Endodermal cell (in vitro differentiated cells): Measurements from ENCODE around the gene POC1B. TPM values are rescaled to one million over a fixed set of nuclear protein-coding genes. Genes with fewer than 3 reads are reported as not detected.

Experiments
- DNase-seq: peaks from one replicate; pipeline ENCODE4 v3.0.0-alpha.2; 2017
- H3K27ac ChIP-seq: 2 replicates; pipeline ENCODE4 v1.5.1; 2013; ENCODE audit warnings: mild to moderate bottlenecking, low read depth, low read length, moderate library complexity
- H3K27me3 ChIP-seq: 2 replicates; pipeline ENCODE4 v1.6.1; 2013; ENCODE audit warnings: mild to moderate bottlenecking, low read length, moderate library complexity; ENCODE audit not compliant: insufficient read depth, control insufficient read depth, poor library complexity, severe bottlenecking
- H3K36me3 ChIP-seq: 2 replicates; pipeline ENCODE4 v1.7.0; 2013; ENCODE audit warnings: mild to moderate bottlenecking, low read length, moderate library complexity; ENCODE audit not compliant: control insufficient read depth, insufficient read depth
- H3K4me1 ChIP-seq: one replicate; pipeline ENCODE4 v1.7.0; 2013; ENCODE audit warnings: low read length; ENCODE audit not compliant: control insufficient read depth, insufficient read depth
- H3K4me3 ChIP-seq: 2 replicates; pipeline ENCODE4 v1.5.1; 2013; ENCODE audit warnings: mild to moderate bottlenecking, low read length, moderate library complexity
- H3K9ac ChIP-seq: 2 replicates; pipeline ENCODE4 v1.6.1; 2013; ENCODE audit warnings: mild to moderate bottlenecking, low read length, moderate library complexity; ENCODE audit not compliant: poor library complexity, severe bottlenecking; ENCODE audit errors: extremely low read depth
- H3K9me3 ChIP-seq: 2 replicates; pipeline ENCODE4 v1.6.1; 2013; ENCODE audit warnings: mild to moderate bottlenecking, low read length, moderate library complexity; ENCODE audit not compliant: control insufficient read depth
- H3K27ac Mint-ChIP-seq: 2 replicates; pipeline ENCODE4 v1.8.0; 2020; ENCODE audit warnings: mixed read lengths
- H3K27me3 Mint-ChIP-seq: 2 replicates; pipeline ENCODE4 v1.8.0; 2021; ENCODE audit warnings: mild to moderate bottlenecking, mixed read lengths; ENCODE audit not compliant: insufficient read depth
- H3K36me3 Mint-ChIP-seq: 2 replicates; pipeline ENCODE4 v1.8.0; 2020; ENCODE audit warnings: low read depth, mixed read lengths
- H3K4me1 Mint-ChIP-seq: 2 replicates; pipeline ENCODE4 v1.8.0; 2020; ENCODE audit warnings: mixed read lengths
- H3K4me3 Mint-ChIP-seq: 2 replicates; pipeline ENCODE4 v1.8.0; 2020; ENCODE audit warnings: mild to moderate bottlenecking, moderate library complexity, mixed read lengths
- H3K9me3 Mint-ChIP-seq: 2 replicates; pipeline ENCODE4 v1.8.0; 2020; ENCODE audit warnings: mild to moderate bottlenecking, mixed read lengths
- WGBS, 2 experiments: methylation state at CpG; one replicate each; pipeline versions ENCODE4 v1.1.5 to v1.1.7; 2013; ENCODE audit warnings: missing lambda C conversion rate in 2 of 2, mixed read lengths in 1 of 2; ENCODE audit not compliant: insufficient coverage in 1 of 2, insufficient read length in 1 of 2; 5-methylcytosine and 5-hydroxymethylcytosine counted together
- total RNA-seq, 2 donors: library from RNA; stranded (reverse); fragmentation: NEBNext Ultra II Directional in 1 of 2; extraction: Animal tissue kit (Norgen Biotek cat#: 25700) in 1 of 2; gene quantifications; 2 replicates in 1 of 2; 3 replicates in 1 of 2; pipeline ENCODE4 v1.2.1, GENCODE V29; 2021
- TF ChIP-seq, protein P1 (sequence below): fragments of 200-600 bp; sonication (generic); conservative IDR thresholded peaks from 2 replicates; pipeline ENCODE4 v1.5.0; 2021; ENCODE audit warnings: antibody characterized with exemption, mild to moderate bottlenecking

POC1B gene
- total RNA-seq, 2 donors from 2014 or later: 22.3 to 36.1 TPM

DNA sequence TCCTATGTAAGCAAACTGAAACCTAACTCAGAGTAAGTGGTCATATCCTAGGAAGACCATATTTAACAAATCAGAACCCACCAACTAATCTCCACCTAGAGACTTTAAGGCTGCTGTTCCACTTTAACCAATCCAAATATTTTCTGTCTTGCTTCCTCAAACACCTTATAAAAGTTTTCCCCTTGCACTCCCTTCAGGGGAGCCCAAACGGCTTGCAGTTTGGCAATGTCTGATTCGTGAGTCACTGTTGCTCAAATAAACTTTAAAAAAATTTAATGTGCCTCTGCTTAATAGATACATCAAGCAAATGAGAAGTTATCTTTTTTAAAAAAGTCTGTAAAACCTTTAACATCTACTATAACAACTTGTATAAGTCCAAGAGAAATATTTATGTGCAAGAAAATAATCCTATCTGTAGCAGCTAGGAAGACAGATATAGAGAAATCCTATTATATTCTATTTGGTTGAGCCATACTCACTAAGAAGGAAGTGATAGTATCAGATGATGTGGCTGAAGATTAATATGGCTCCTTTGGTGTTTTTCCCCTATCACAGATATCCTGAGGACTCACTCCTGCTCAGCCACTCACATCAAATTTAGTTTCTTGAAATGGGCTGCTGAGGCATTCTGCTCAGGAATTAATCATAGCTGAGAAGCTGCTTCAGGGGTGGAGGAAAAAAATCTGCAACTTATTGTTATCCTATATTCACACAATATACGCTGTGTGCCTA is 108.4 kb downstream of the POC1B start:
- no peak overlapping the region for H3K4me3 Mint-ChIP-seq
- DNase-seq: no peak
- no peak overlapping the region for H3K27ac ChIP-seq
- TF ChIP-seq, protein P1, sequence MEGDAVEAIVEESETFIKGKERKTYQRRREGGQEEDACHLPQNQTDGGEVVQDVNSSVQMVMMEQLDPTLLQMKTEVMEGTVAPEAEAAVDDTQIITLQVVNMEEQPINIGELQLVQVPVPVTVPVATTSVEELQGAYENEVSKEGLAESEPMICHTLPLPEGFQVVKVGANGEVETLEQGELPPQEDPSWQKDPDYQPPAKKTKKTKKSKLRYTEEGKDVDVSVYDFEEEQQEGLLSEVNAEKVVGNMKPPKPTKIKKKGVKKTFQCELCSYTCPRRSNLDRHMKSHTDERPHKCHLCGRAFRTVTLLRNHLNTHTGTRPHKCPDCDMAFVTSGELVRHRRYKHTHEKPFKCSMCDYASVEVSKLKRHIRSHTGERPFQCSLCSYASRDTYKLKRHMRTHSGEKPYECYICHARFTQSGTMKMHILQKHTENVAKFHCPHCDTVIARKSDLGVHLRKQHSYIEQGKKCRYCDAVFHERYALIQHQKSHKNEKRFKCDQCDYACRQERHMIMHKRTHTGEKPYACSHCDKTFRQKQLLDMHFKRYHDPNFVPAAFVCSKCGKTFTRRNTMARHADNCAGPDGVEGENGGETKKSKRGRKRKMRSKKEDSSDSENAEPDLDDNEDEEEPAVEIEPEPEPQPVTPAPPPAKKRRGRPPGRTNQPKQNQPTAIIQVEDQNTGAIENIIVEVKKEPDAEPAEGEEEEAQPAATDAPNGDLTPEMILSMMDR: no peak
- no peaks in the 10 kb centered on the region for H3K36me3 Mint-ChIP-seq
- no peak overlapping the region for H3K27ac Mint-ChIP-seq
- H3K9me3 Mint-ChIP-seq: no peaks in the 10 kb centered on the region
- no peaks in the 10 kb centered on the region for H3K27me3 Mint-ChIP-seq
- peaks cover 28% of the 10 kb centered on the region for H3K4me1 Mint-ChIP-seq
- no peaks in the 10 kb centered on the region for H3K27me3 ChIP-seq
- no peaks in the 10 kb centered on the region for H3K36me3 ChIP-seq
- peaks cover 10% of the 10 kb centered on the region for H3K4me1 ChIP-seq
- no peak overlapping the region for H3K4me3 ChIP-seq
- H3K9ac ChIP-seq: no peak overlapping the region
- 91 to 100% methylated on average over 1 to 3 of the region's 3 CpGs for WGBS, 2 experiments
- H3K9me3 ChIP-seq: no peaks in the 10 kb centered on the region

DNA sequence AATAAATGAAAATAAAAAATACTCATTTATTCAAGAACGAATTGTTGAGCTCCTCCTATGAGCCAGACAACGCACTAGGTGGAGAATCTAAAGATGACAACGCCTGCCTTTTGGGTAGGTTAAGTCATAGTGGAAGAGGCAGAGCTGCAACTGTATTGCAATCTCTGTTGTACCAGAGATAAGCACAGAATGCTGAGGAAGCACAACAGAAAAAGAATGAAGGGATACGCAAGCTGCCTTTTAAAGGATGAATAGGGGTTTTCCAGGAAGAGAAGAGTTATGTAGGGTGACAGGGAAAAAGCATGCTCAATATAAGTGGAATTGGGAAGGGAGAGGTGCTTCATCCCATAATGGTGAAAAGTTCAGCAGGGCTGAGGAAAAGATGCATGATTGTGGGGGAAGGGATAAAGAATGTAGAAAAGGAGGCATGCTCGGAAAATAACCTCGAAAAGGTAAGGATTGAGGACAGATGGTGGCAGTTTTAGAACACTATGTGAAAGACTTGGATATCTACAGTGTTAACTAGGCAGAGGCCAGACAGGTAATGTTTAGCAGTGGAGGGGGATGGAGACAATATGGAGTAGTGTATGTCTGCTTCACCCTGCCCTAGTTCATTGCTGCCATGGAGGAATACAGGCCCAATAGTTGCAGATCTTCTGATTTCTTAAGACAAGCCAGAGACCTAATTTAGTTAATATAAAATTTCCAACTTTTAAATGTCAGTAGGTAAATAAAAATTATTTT is 109.6 kb downstream of the POC1B start:
- Mint-ChIP-seq H3K4me1 (peaks cover 36% of the 10 kb centered on the region), H3K27ac (no peak overlapping the region), H3K36me3 (no peaks in the 10 kb centered on the region), H3K27me3 (no peaks in the 10 kb centered on the region), H3K4me3 (no peak overlapping the region), H3K9me3 (no peaks in the 10 kb centered on the region)
- Histone ChIP-seq H3K27ac (no peak overlapping the region), H3K9ac (no peak overlapping the region), H3K36me3 (no peaks in the 10 kb centered on the region), H3K4me3 (no peak overlapping the region), H3K27me3 (no peaks in the 10 kb centered on the region), H3K9me3 (no peaks in the 10 kb centered on the region), H3K4me1 (peaks cover 12% of the 10 kb centered on the region)
- no peak for DNase-seq
- 86 to 90% methylated on average over 6 of the region's 6 CpGs for WGBS, 2 experiments
- TF ChIP-seq, protein P1: no peak

DNA sequence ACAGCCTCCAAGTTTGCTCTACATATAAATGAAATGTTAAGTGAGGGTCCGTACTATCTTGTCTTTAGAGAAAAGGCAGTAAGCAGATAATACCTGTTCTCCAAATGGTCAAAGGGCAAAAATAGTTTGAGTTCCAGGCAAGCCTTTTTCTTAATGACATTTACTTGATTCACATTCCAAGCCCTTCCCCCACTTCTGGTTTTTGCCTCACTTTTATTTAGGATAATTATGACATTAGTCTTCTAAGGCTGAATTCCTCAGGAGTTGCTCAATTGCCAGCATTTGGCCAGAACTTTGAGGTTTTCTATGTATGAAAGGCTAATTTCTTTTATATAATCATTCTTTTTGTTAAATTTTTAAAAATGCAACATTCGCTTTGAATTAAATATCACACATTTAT is 111.0 kb downstream of the POC1B start:
- Mint-ChIP-seq H3K27ac (no peak overlapping the region), H3K4me1 (peaks cover 42% of the 10 kb centered on the region)
- no peak overlapping the region for H3K27ac ChIP-seq

More for the DNA sequence above, 111.0 kb downstream of the POC1B start:
- DNase-seq: no peak
- Mint-ChIP-seq H3K27me3 (no peaks in the 10 kb centered on the region), H3K36me3 (no peaks in the 10 kb centered on the region), H3K4me3 (no peak overlapping the region), H3K9me3 (peaks cover 3% of the 10 kb centered on the region)
- Histone ChIP-seq H3K9ac (no peak overlapping the region), H3K27me3 (no peaks in the 10 kb centered on the region), H3K36me3 (no peaks in the 10 kb centered on the region), H3K4me3 (no peak overlapping the region), H3K9me3 (no peaks in the 10 kb centered on the region), H3K4me1 (peaks cover 16% of the 10 kb centered on the region)
- TF ChIP-seq, protein P1: no peak
- 60 to 88% methylated on average over 1 of the region's 2 CpGs for WGBS, 2 experiments
